NT2/D1 (cell line): ENCODE data around the gene NHS.

Source experiments
- SUZ12 ChIP-seq: IDR thresholded peaks from 2 replicates; pipeline ENCODE4 v1.6.1; 2011; ENCODE audit not compliant: insufficient read length, insufficient read depth; ENCODE audit errors: extremely low read depth
- YY1 ChIP-seq: IDR thresholded peaks from 2 replicates; pipeline ENCODE4 v1.6.1; 2011; ENCODE audit not compliant: insufficient read length, insufficient read depth
- ZNF274 ChIP-seq: IDR thresholded peaks from 2 replicates; pipeline ENCODE4 v1.6.1; 2011; ENCODE audit warnings: mild to moderate bottlenecking, low read depth, low read length

DNA sequence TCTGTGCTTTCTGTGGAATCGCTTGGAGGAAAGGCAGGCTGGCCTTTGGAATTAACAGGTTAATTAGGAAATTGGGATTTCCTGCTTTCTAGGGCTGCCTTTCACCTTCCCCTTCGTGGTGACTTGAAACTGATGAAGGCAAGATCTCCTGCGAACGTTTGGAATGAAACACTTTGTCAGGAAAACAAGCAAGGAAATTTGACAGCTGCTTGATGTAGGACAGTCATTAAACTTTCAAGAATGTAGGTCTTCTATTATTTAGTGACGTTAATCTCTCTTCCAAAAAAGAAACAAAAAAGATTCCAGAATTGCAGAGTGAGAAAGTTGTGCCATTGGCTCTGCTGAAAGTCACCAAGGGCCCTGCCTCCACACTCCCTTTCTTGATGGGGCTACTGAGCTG lies 206.6 kb downstream of the NHS start:
- TF ChIP-seq SUZ12 (no peak), YY1 (no peak), ZNF274 (no peak)
